ENCODE results near the gene STK33. TPM values are rescaled to one million over a fixed set of nuclear protein-coding genes. Genes with fewer than 3 reads are reported as not detected.

The STK33 gene
- total RNA-seq, 8 experiments from 2014 or later, result 0.61 to 67.5 (median 16.8) TPM

GRCh38 chr11:8615291-8616032, 21.4 kb upstream of the STK33 start:
- peak in 2 of 8 experiments; percentile 61 for ATAC-seq (replicated peaks in 6 of 8)
- no peak overlapping the region for H3K4me3 ChIP-seq
- H3K27ac ChIP-seq, result no peak overlapping the region
- in situ Hi-C loops (cut with MboI; ENCODE audit: low pct_unique_long_range_greater_than_20kb in 2 of 9, low sequenced_read_pairs in 9 of 9, unreplicated experiment in 9 of 9), result no loop called here
- WGBS, 10 experiments, result 50 to 100% (median 81%) methylated on average over 1 to 4 of the region's 4 CpGs; no CpG with 5 or more reads in 1 of the 10 experiments
- peaks cover 8 to 9% of the 10 kb centered on the region in 2 donors for H3K4me1 ChIP-seq (replicated peaks in 1 of 2)

DNA sequence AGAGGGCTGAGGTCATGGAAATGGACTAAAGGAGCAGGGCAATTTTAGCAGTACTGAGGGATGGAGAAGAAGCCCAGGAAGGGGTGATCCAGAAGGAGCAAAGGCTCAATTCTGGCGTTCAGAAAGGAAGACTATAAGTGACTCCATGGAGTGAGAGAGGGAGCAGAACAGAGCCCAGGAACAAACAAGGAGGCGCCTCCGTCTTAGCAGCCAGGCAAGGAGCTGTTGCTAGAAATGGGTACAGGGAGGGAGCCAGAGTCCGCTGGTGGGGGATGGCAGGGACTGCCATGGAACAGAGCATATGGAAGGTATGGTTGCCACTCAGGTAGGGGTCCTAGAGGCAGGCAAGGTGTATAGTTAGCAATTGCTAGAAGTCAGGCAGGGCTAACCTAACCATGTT, 20.5 kb upstream of the STK33 start:
- whole genome bisulfite sequencing, 10 experiments, result 43 to 90% (median 80%) methylated on average over 1 to 4 of the region's 4 CpGs; no CpG with 5 or more reads in 3 of the 10 experiments
- H3K4me3 ChIP-seq, result no peak overlapping the region
- no peak overlapping the region for H3K27ac ChIP-seq
- ATAC-seq (replicated peaks in 6 of 8), result no peak
- in situ Hi-C loops (cut with MboI; ENCODE audit: low pct_unique_long_range_greater_than_20kb in 2 of 9, low sequenced_read_pairs in 9 of 9, unreplicated experiment in 9 of 9), result no loop called here
- H3K4me1 ChIP-seq (replicated peaks in 1 of 2), result peaks cover 13% of the 10 kb centered on the region in 2 donors

DNA sequence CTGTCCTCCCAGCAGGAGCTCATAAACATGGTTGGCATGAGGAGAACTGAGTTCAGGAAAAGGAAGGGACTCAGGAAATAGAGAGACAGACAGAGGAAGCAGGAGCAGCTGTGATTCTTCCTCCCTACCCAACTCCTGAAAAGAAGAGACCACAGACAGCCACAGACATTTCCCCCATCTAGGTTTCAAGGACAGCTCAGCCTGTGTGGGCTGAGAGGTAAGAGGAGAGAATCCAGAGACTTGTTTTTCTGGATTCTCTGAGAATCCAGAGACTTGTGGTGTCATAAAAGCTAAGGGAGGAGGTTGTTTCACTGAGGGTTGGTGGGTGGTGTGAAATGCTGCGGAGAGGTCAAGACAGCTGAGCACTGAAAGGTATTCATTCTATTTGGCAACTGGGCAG, 19.0 kb upstream of the STK33 start:
- no peak for ATAC-seq (replicated peaks in 6 of 8)
- H3K4me3 ChIP-seq, result no peak overlapping the region
- WGBS, 10 experiments, result 40 to 100% (median 100%) methylated on average over 1 of the region's 1 CpG; no CpG with 5 or more reads in 3 of the 10 experiments
- no peak overlapping the region for H3K27ac ChIP-seq
- peaks cover 13% of the 10 kb centered on the region in 2 donors for H3K4me1 ChIP-seq (replicated peaks in 1 of 2)
- in situ Hi-C loops (cut with MboI; ENCODE audit: low pct_unique_long_range_greater_than_20kb in 2 of 9, low sequenced_read_pairs in 9 of 9, unreplicated experiment in 9 of 9), result no loop called here

DNA sequence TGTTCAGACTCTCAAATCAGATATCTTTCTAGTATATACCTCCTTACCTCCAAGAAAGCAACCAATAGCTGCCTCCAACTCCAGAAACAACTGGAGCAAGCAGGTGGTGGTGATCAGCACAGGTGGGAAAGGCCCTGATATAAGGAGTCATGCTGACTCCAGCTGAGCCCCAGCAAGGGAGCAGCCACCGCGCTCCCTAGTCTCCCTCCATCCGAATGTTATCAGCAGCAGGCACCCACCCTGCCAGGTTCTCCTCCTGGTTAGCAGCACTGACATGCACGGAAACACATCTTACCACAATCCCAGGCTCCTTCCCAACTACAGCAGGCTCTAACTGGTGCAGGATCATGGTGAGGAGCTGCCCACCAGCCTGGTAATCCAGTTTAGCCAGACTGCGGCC, 18.5 kb upstream of the STK33 start:
- no peak overlapping the region for H3K4me3 ChIP-seq
- no peak for ATAC-seq (replicated peaks in 6 of 8)
- H3K4me1 ChIP-seq (replicated peaks in 1 of 2), result peaks cover 13% of the 10 kb centered on the region in 2 donors
- 86 to 98% (median 93%) methylated on average over 2 to 4 of the region's 5 CpGs; no CpG with 5 or more reads in 7 of the 10 experiments for WGBS, 10 experiments
- H3K27ac ChIP-seq, result no peak overlapping the region
- in situ Hi-C loops (cut with MboI; ENCODE audit: low pct_unique_long_range_greater_than_20kb in 2 of 9, low sequenced_read_pairs in 9 of 9, unreplicated experiment in 9 of 9), result no loop called here

DNA sequence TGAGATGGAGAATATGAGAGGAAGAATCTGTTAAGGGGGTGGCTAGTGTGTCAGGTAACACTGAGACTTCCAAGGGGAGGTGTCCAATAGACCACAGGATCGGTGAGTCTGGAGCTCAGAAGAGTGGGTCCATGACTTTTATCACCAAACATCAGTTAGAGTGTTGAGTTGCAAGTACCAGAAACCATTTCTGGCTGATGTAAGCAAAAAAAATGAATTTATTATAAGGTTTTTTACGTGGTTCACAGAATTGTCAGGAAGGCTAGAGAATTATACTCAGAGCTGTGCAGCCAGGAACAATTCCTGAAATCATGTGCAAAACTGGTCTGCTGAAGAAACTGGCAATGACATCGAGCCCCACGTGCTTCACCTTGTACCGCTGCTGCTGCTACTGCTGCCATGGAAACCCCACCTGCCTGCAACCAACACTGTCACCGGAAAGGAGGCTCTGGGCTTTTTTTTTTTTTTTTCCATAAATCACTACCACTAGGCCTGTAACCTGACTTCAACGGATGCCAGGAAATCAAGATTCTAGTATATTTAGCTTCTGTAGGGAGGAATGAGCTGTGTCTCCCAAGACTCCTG, 16.6 kb upstream of the STK33 start:
- 23 to 100% (median 51%) methylated on average over 1 to 6 of the region's 7 CpGs for WGBS, 10 experiments
- H3K4me1 ChIP-seq (replicated peaks in 1 of 2), result peaks cover 13 to 24% of the 10 kb centered on the region in 2 donors
- H3K4me3 ChIP-seq, result no peak overlapping the region
- in situ Hi-C loops (cut with MboI; ENCODE audit: low pct_unique_long_range_greater_than_20kb in 2 of 9, low sequenced_read_pairs in 9 of 9, unreplicated experiment in 9 of 9), result no loop called here
- H3K27ac ChIP-seq, result peak overlapping the region; percentile 29 to 69
- peak in 5 of 8 experiments; percentile 85 to 93 (median 87) for ATAC-seq (replicated peaks in 6 of 8)

- 80 to 100% (median 86%) methylated on average over 1 of the region's 1 CpG; no CpG with 5 or more reads in 7 of the 10 experiments for WGBS, 10 experiments
- Histone ChIP-seq H3K4me1 (replicated peaks in 1 of 2) (peaks cover 13 to 24% of the 10 kb centered on the region in 2 donors), H3K27ac (no peak overlapping the region), H3K4me3 (no peak overlapping the region)
- in situ Hi-C loops (cut with MboI; ENCODE audit: low pct_unique_long_range_greater_than_20kb in 2 of 9, low sequenced_read_pairs in 9 of 9, unreplicated experiment in 9 of 9), result no loop called here
- peak; percentile 32 to 86 (median 76) for ATAC-seq (replicated peaks in 6 of 8)
Observed at GRCh38 chr11:8608652-8609051, 14.6 kb upstream of the STK33 start.

- in situ Hi-C loops (cut with MboI; ENCODE audit: low pct_unique_long_range_greater_than_20kb in 2 of 9, low sequenced_read_pairs in 9 of 9, unreplicated experiment in 9 of 9), result no loop called here
Observed at GRCh38 chr11:8605971-8606563, 12.0 kb upstream of the STK33 start.

DNA sequence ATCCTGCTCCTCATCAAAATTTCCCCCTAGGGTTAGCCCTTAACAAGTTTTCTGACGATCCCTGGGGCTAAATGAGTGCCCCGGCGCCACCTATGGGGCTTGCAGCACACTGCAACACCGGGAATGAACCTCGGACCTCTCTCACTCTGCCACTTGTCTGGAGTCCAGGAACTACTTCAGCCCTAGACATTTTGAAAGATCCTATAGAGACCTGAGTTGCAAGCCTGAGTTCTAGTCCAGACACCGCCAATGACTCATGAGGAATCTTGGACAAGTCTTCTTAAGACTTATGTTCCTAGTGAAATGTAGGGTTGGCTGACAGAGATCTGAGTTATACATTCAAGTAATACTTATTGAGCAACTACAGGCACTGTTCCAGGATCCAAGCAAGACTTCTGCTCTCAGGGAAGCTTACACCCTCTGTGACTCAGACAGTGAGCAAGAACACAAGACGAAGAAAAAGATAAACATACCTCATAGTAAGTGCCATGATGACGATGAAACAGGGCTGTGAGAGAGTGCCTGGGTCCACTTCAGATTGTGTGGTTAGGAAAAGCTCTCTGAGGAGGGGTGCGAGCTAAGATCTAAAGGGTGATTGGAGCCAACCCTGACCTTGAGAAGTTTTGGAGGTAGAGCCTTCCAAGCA, 10.2 kb upstream of the STK33 start:
- Histone ChIP-seq H3K4me3 (no peak overlapping the region), H3K4me1 (replicated peaks in 1 of 2) (peaks cover 7 to 11% of the 10 kb centered on the region in 2 donors), H3K27ac (no peak overlapping the region)
- peak in 3 of 8 experiments; percentile 50 to 91 (median 90) for ATAC-seq (replicated peaks in 6 of 8)
- WGBS, 10 experiments, result 0 to 83% (median 25%) methylated on average over 1 to 6 of the region's 9 CpGs
- in situ Hi-C loops (cut with MboI; ENCODE audit: low pct_unique_long_range_greater_than_20kb in 2 of 9, low sequenced_read_pairs in 9 of 9, unreplicated experiment in 9 of 9), result no loop called here

More at GRCh38 chr11:8605971-8606563, 12.0 kb upstream of the STK33 start:
- 63 to 100% (median 82%) methylated on average over 1 of the region's 1 CpG; no CpG with 5 or more reads in 5 of the 10 experiments for WGBS, 10 experiments
- H3K4me3 ChIP-seq, result no peak overlapping the region
- no peak overlapping the region for H3K27ac ChIP-seq
- no peak for ATAC-seq (replicated peaks in 6 of 8)
- H3K4me1 ChIP-seq (replicated peaks in 1 of 2), result peaks cover 17 to 20% of the 10 kb centered on the region in 2 donors

- H3K4me1 ChIP-seq (replicated peaks in 1 of 2), result peaks cover 7 to 11% of the 10 kb centered on the region in 2 donors
- no peak overlapping the region for H3K4me3 ChIP-seq
- in situ Hi-C loops (cut with MboI; ENCODE audit: low pct_unique_long_range_greater_than_20kb in 2 of 9, low sequenced_read_pairs in 9 of 9, unreplicated experiment in 9 of 9), result no loop called here
- 0 to 100% (median 86%) methylated on average over 1 to 2 of the region's 2 CpGs for WGBS, 10 experiments
- no peak overlapping the region for H3K27ac ChIP-seq
- peak in 1 of 8 experiments; percentile 41 for ATAC-seq (replicated peaks in 6 of 8)
Observed at GRCh38 chr11:8603696-8604077, 9.7 kb upstream of the STK33 start.

GRCh38 chr11:8601376-8602133, 7.5 kb upstream of the STK33 start:
- Histone ChIP-seq H3K27ac (no peak overlapping the region), H3K4me1 (replicated peaks in 1 of 2) (peaks cover 3 to 7% of the 10 kb centered on the region in 2 donors), H3K4me3 (no peak overlapping the region)
- in situ Hi-C loops (cut with MboI; ENCODE audit: low pct_unique_long_range_greater_than_20kb in 2 of 9, low sequenced_read_pairs in 9 of 9, unreplicated experiment in 9 of 9), result no loop called here
- WGBS, 10 experiments, result 40 to 90% (median 74%) methylated on average over 1 to 8 of the region's 9 CpGs; no CpG with 5 or more reads in 2 of the 10 experiments
- no peak for ATAC-seq (replicated peaks in 6 of 8)

DNA sequence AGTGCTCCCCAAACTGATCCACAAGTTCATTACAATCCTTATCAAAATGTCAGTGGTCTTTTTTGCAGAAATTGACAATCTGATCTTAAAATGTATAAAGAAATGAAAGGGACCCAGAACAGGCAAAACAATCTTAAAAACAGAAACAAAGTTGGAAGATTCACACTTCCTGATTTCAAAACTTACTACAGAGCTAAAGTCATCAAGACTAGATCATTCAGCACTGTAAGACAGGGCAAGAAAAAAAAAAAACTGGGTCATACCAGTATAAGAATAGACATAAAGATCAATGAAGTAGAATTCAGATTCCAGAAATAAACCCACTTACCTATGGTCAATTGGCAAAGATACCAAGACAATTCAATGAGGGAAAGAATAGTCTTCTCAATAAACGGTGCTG, 4.5 kb upstream of the STK33 start:
- WGBS, 10 experiments, result 71 to 100% (median 86%) methylated on average over 1 of the region's 1 CpG; no CpG with 5 or more reads in 2 of the 10 experiments
- Histone ChIP-seq H3K4me1 (replicated peaks in 1 of 2) (peaks cover 2 to 16% of the 10 kb centered on the region in 2 donors), H3K4me3 (no peak overlapping the region), H3K27ac (no peak overlapping the region)
- no peak for ATAC-seq (replicated peaks in 6 of 8)
- in situ Hi-C loops (cut with MboI; ENCODE audit: low pct_unique_long_range_greater_than_20kb in 2 of 9, low sequenced_read_pairs in 9 of 9, unreplicated experiment in 9 of 9), result no loop called here

DNA sequence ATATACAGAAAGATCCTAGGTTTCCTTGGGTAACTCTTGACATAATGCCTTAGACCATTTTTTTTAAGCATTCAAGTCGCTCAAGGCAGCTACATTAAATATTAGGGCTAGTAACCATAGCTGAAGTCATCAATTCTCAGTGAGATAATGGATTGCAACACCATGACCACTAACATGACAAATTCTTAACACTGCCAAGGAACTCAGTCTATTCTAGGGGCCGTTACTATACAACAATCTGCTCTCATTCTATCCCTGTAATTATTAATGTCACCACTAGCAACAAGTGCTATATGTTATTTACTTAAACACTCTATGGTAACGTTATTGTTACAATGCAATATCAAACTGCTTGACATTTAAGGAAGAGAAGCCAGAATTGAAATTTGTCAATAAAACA, 3.2 kb upstream of the STK33 start:
- Histone ChIP-seq H3K27ac (no peak overlapping the region), H3K4me1 (replicated peaks in 1 of 2) (peaks cover 2 to 22% of the 10 kb centered on the region in 2 donors), H3K4me3 (no peak overlapping the region)
- peak in 2 of 8 experiments; percentile 64 to 66 for ATAC-seq (replicated peaks in 6 of 8)
- in situ Hi-C loops (cut with MboI; ENCODE audit: low pct_unique_long_range_greater_than_20kb in 2 of 9, low sequenced_read_pairs in 9 of 9, unreplicated experiment in 9 of 9), result no loop called here
- 0 to 62% (median 33%) methylated on average over 1 to 3 of the region's 3 CpGs for WGBS, 10 experiments
